H1 (cell line): Measurements from ENCODE around the gene CADM1. TPM values are rescaled to one million over a fixed set of nuclear protein-coding genes. Genes with fewer than 3 reads are reported as not detected.

Experiments
- CTCF ChIP-seq, 3 experiments: IDR thresholded peaks; 1 replicate in 2 of 3; 2 replicates in 1 of 3; pipeline versions ENCODE4 v1.5.1 to v1.6.1; 2011; ENCODE audit warnings: low read length in 3 of 3, mild to moderate bottlenecking in 3 of 3, inconsistent platforms in 2 of 3, low read depth in 1 of 3, moderate library complexity in 1 of 3; ENCODE audit not compliant: insufficient read depth in 1 of 3; ENCODE audit errors: control extremely low read depth in 1 of 3
- POU5F1 ChIP-seq: IDR thresholded peaks from 2 replicates; pipeline ENCODE4 v1.6.1; 2011; ENCODE audit warnings: low read depth, mild to moderate bottlenecking, low read length, moderate library complexity
- polyA plus RNA-seq, 7 experiments: library from polyadenylated mRNA; depleted of rRNA in 3 of 7; stranded (reverse) in 5 of 7; unstranded in 2 of 7; fragments of >200 nt in 5 of 7; fragments of 200-250 nt in 2 of 7; gene quantifications; 1 replicate in 5 of 7; 2 replicates in 1 of 7; 4 replicates in 1 of 7; pipeline versions ENCODE4 v1.2.1 to v1.2.3, GENCODE V29; 2011 to 2013; ENCODE audit warnings: missing spikeins in 2 of 7, mixed read lengths in 2 of 7
- total RNA-seq: library from RNA; stranded (reverse); fragmentation: NEBNext Ultra II Directional; extraction: Animal tissue kit (Norgen Biotek cat#: 25700); gene quantifications from 2 replicates; pipeline ENCODE4 v1.2.1, GENCODE V29; 2021

The CADM1 gene
- total and polyA plus RNA-seq, 2 of the 8 experiments (the other 6 are each of a cell fraction or from before 2014, with no cell fraction given): 8.3 to 25.3 TPM

GRCh38 chr11:115226556-115226955 lies 277.7 kb downstream of the CADM1 start (continued):
- TF ChIP-seq POU5F1 (no peak), CTCF (IDR thresholded peaks at IDR 0.05; ENCODE audit: control extremely low read depth in 1 of 3, insufficient read depth in 1 of 3, low read depth in 1 of 3, low read length in 3 of 3) (no peak)
